ENCODE results near the gene NUDT3. TPM values are rescaled to one million over a fixed set of nuclear protein-coding genes. Genes with fewer than 3 reads are reported as not detected.
A peak's percentile ranks its signal among the peaks of the same experiment; 100 is the strongest.

The NUDT3 gene
- polyA plus RNA-seq, 1 of the 3 experiments (the other 2 are of a cell fraction) = 11.9 TPM

- Histone ChIP-seq H3K27me3 (ENCODE audit: insufficient read depth) (no peaks in the 10 kb centered on the region), H3K79me2 (ENCODE audit: insufficient read depth) (peaks cover 34% of the 10 kb centered on the region), H3K4me3 (ENCODE audit: low read depth in 2 of 2, low read length in 1 of 2) (no peak overlapping the region), H3K9me2 (no peaks in the 10 kb centered on the region), H3K9me3 (no peaks in the 10 kb centered on the region), H4K20me1 (ENCODE audit: insufficient read depth) (peaks cover 6% of the 10 kb centered on the region), H3K4me1 (ENCODE audit: control insufficient read depth in 1 of 2, insufficient read depth in 2 of 2, low read depth in 1 of 2, low read length in 1 of 2) (peaks cover 0 to 3% of the 10 kb centered on the region in 2 experiments; a peak in 1 of 4 replicates), H3K27ac (ENCODE audit: low read depth in 2 of 2, low read length in 1 of 2) (no peak overlapping the region), H2AFZ (ENCODE audit: low read depth) (no peak overlapping the region), H3F3A (replicated peaks; ENCODE audit: insufficient read depth) (peaks cover 12% of the 10 kb centered on the region), H3K36me3 (replicated peaks in 1 of 2; ENCODE audit: control insufficient read depth in 1 of 2, insufficient read depth in 2 of 2, low read length in 1 of 2) (no peaks in the 10 kb centered on the region), H3K9ac (no peak overlapping the region), H3K4me2 (no peak overlapping the region)
- TF ChIP-seq, protein P1, sequence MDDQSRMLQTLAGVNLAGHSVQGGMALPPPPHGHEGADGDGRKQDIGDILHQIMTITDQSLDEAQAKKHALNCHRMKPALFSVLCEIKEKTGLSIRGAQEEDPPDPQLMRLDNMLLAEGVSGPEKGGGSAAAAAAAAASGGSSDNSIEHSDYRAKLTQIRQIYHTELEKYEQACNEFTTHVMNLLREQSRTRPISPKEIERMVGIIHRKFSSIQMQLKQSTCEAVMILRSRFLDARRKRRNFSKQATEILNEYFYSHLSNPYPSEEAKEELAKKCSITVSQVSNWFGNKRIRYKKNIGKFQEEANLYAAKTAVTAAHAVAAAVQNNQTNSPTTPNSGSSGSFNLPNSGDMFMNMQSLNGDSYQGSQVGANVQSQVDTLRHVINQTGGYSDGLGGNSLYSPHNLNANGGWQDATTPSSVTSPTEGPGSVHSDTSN (IDR thresholded peaks at IDR 0.05) = no peak
- TF ChIP-seq SMC3 (IDR thresholded peaks at IDR 0.05; ENCODE audit: low read depth, low read length) = no peak
- TF ChIP-seq FOXJ3 (CRISPR knock-in tag; IDR thresholded peaks at IDR 0.05) = no peak
- TF ChIP-seq IRF3 (IDR thresholded peaks at IDR 0.05; ENCODE audit: low read depth, low read length) = no peak
- no peak for TF ChIP-seq RFX5 (IDR thresholded peaks at IDR 0.05; ENCODE audit: low read length)
- no peak for TF ChIP-seq RAD21 (IDR thresholded peaks at IDR 0.05; ENCODE audit: low read length)
- no peak for TF ChIP-seq FOSL2 (IDR thresholded peaks at IDR 0.05; ENCODE audit: borderline replicate concordance, low read depth)
- no peak for TF ChIP-seq NRF1 (IDR thresholded peaks at IDR 0.05; ENCODE audit: low read depth, low read length)
- WGBS (ENCODE audit: low lambda C conversion rate) = 88% methylated on average over 3 of the region's 3 CpGs
- CTCF ChIA-PET = interaction anchor here (1.1 to 3.8 kb wide), 4 partner anchors 15 to 145 kb away, joined by 3 to 44 read pairs (median 4); partner anchors contain the start of gene SMIM29
- no peak for DNase-seq
- POLR2A ChIA-PET = no interaction called here
Observed at GRCh38 chr6:34393966-34394305, 1.5 kb upstream of the NUDT3 start.

DNA sequence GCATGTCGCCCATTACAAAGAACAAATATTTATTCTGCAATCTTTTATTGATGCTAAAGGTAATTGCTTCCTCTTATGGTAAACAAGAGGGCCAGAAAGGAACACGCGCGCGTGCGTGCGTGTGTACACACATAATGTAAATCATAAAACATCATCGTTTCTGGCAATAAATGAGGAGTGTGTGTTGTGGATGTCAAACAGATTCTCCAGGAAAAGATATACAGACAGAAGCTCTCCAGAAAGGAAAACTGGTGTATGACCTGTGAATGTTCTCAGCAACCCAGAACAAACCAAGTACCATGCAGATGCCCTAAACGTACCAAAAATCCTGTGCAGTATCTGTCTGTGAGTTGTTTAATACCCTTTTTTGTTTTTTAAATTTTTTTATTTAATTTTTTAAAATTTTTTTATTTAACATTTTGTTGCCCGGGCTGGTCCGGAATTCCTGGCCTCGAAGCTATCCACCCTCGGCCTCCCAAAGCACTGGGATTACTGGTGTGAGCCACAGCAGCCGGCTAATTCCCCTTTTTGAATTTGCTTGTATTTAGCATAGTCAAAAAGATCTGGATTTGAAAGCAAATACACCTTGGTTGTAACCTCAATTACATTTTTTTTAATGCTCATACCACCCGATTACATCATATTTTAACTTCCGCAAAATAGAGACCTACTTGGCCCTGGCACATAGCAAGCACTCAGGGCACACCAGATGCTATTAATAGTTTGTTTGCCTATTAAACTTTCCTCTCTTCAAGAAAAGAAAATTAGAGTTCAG, 909 bp upstream of the NUDT3 start:
- peak overlapping the region; percentile 47 to 81; a peak in 3 of 4 replicates for H3K27ac ChIP-seq (ENCODE audit: low read depth in 2 of 2, low read length in 1 of 2)
- peaks cover 39% of the 10 kb centered on the region for H3K79me2 ChIP-seq (ENCODE audit: insufficient read depth)
- ChIA-PET POLR2A (interaction anchor here (1.0 kb wide), 1 partner anchor 10 kb away, joined by 3 read pairs; no protein-coding TSS in a partner anchor), CTCF (interaction anchor here (0.6 to 4.0 kb wide), 9 partner anchors 12 to 197 kb away, joined by 3 to 44 read pairs (median 3); partner anchors contain the start of gene SMIM29)
- TF ChIP-seq MEF2A (IDR thresholded peaks at IDR 0.05; ENCODE audit: borderline replicate concordance, low read depth) (no peak), FOXJ3 (CRISPR knock-in tag; IDR thresholded peaks at IDR 0.05) (no peak), REST (IDR thresholded peaks at IDR 0.05; ENCODE audit: low read depth, low read length) (no peak), SIN3A (IDR thresholded peaks at IDR 0.05; ENCODE audit: borderline replicate concordance, low read depth, low read length) (no peak), GABPA (IDR thresholded peaks at IDR 0.05; ENCODE audit: low read depth) (no peak), NRF1 (IDR thresholded peaks at IDR 0.05; ENCODE audit: low read depth, low read length) (peak; percentile 23; the same call in 1 of the 2 replicates)
- peaks cover 3 to 4% of the 10 kb centered on the region in 2 experiments; a peak in 2 of 4 replicates for H3K4me1 ChIP-seq (ENCODE audit: control insufficient read depth in 1 of 2, insufficient read depth in 2 of 2, low read depth in 1 of 2, low read length in 1 of 2)
- peak overlapping the region; percentile 91 for H2AFZ ChIP-seq (ENCODE audit: low read depth)
- no peaks in the 10 kb centered on the region for H3K9me3 ChIP-seq
- DNase-seq = no peak
- no peaks in the 10 kb centered on the region for H3K36me3 ChIP-seq (replicated peaks in 1 of 2; ENCODE audit: control insufficient read depth in 1 of 2, insufficient read depth in 2 of 2, low read length in 1 of 2)
- H3F3A ChIP-seq (replicated peaks; ENCODE audit: insufficient read depth) = peaks cover 12% of the 10 kb centered on the region
- WGBS (ENCODE audit: low lambda C conversion rate) = 71% methylated on average over 16 of the region's 16 CpGs
- H3K9me2 ChIP-seq = no peaks in the 10 kb centered on the region
- H3K9ac ChIP-seq = peak overlapping the region; percentile 42; the same call in 1 of the 2 replicates
- peak overlapping the region; percentile 76 to 92 for H3K4me3 ChIP-seq (ENCODE audit: low read depth in 2 of 2, low read length in 1 of 2)
- peak overlapping the region; percentile 90 for H3K4me2 ChIP-seq
- peaks cover 11% of the 10 kb centered on the region for H4K20me1 ChIP-seq (ENCODE audit: insufficient read depth)
- H3K27me3 ChIP-seq (ENCODE audit: insufficient read depth) = no peaks in the 10 kb centered on the region
